Brain microvascular endothelial cell (primary cell): ENCODE results near the gene SOX5.

ENCODE experiments used
- DNase-seq: peaks from one replicate; pipeline ENCODE4 v3.0.0-alpha.2; 2020
- H3K27ac ChIP-seq: fragments of 250-450 bp; sonication (Bioruptor Pico); 2 replicates; pipeline ENCODE4 v1.5.1; 2020; ENCODE audit warnings: mild to moderate bottlenecking, moderate library complexity
- H3K27me3 ChIP-seq: fragments of 250-450 bp; sonication (Bioruptor Pico); replicated peaks from 2 replicates; pipeline ENCODE4 v1.5.1; 2020; ENCODE audit warnings: mild to moderate bottlenecking
- H3K36me3 ChIP-seq: fragments of 250-450 bp; sonication (Bioruptor Pico); replicated peaks from 2 replicates; pipeline ENCODE4 v1.5.1; 2020; ENCODE audit warnings: mild to moderate bottlenecking
- H3K4me3 ChIP-seq: 2 replicates; pipeline ENCODE4 v1.5.1; 2011; ENCODE audit warnings: low read depth, mild to moderate bottlenecking, control low read depth, low read length, moderate library complexity
- CTCF ChIP-seq: IDR thresholded peaks from 2 replicates; pipeline ENCODE4 v1.5.1; 2011; ENCODE audit warnings: low read depth, mild to moderate bottlenecking, moderate library complexity, low read length, control low read depth, inconsistent platforms; ENCODE audit errors: missing control alignments
- in situ Hi-C: cut with HindIII; loops from 2 replicates; pipeline ENCODE4 v1.10.0; 2017; ENCODE audit warnings: low sequenced_read_pairs, low pct_ligation_motif_present

SOX5 gene

GRCh38 chr12:23699031-23699430 is 250.4 kb downstream of the SOX5 start:
- H3K4me3 ChIP-seq, result no peak overlapping the region
- no peaks in the 10 kb centered on the region for H3K36me3 ChIP-seq
- in situ Hi-C loops, result no loop called here
- no peaks in the 10 kb centered on the region for H3K27me3 ChIP-seq
- H3K27ac ChIP-seq, result no peak overlapping the region
- no peak for DNase-seq
- TF ChIP-seq CTCF, result no peak

- no peak overlapping the region for H3K4me3 ChIP-seq
- no peaks in the 10 kb centered on the region for H3K36me3 ChIP-seq
- H3K27ac ChIP-seq, result no peak overlapping the region
- no peak for DNase-seq
- no peak for TF ChIP-seq CTCF
- in situ Hi-C loops, result no loop called here
- H3K27me3 ChIP-seq, result no peaks in the 10 kb centered on the region
These were observed 254.6 kb downstream of the SOX5 start for GRCh38 chr12:23694920-23695319.

- in situ Hi-C loops, result no loop called here
- no peak for TF ChIP-seq CTCF
- Histone ChIP-seq H3K27ac (no peak overlapping the region), H3K27me3 (no peaks in the 10 kb centered on the region), H3K36me3 (no peaks in the 10 kb centered on the region), H3K4me3 (no peak overlapping the region)
- DNase-seq, result no peak
These were observed 255.2 kb downstream of the SOX5 start for GRCh38 chr12:23694307-23694706.

GRCh38 chr12:23687947-23688346 is 261.5 kb downstream of the SOX5 start:
- no peak for TF ChIP-seq CTCF
- in situ Hi-C loops, result no loop called here
- no peak overlapping the region for H3K4me3 ChIP-seq
- no peaks in the 10 kb centered on the region for H3K36me3 ChIP-seq
- no peak for DNase-seq
- H3K27ac ChIP-seq, result no peak overlapping the region
- H3K27me3 ChIP-seq, result no peaks in the 10 kb centered on the region

- Histone ChIP-seq H3K4me3 (no peak overlapping the region), H3K27ac (no peak overlapping the region), H3K27me3 (no peaks in the 10 kb centered on the region), H3K36me3 (no peaks in the 10 kb centered on the region)
- in situ Hi-C loops, result no loop called here
- TF ChIP-seq CTCF, result no peak
- no peak for DNase-seq
These were observed 263.4 kb downstream of the SOX5 start for GRCh38 chr12:23686095-23686494.

- H3K27ac ChIP-seq, result no peak overlapping the region
- H3K27me3 ChIP-seq, result no peaks in the 10 kb centered on the region
- no peaks in the 10 kb centered on the region for H3K36me3 ChIP-seq
- in situ Hi-C loops, result no loop called here
- no peak for TF ChIP-seq CTCF
- DNase-seq, result no peak
- H3K4me3 ChIP-seq, result no peak overlapping the region
These were observed 265.3 kb downstream of the SOX5 start for GRCh38 chr12:23684121-23684520.
